ENCODE data around the gene E2F8.

E2F8 gene

GRCh38 chr11:19252394-19253152 lies 11.8 kb upstream of the E2F8 start:
- DNase-seq (ENCODE audit: low read depth in 2 of 2) = no peak

GRCh38 chr11:19251577-19251976 lies 10.8 kb upstream of the E2F8 start:
- no peak for DNase-seq (ENCODE audit: low read depth in 2 of 2)

- no peak for DNase-seq (ENCODE audit: low read depth in 2 of 2)
Observed at GRCh38 chr11:19246816-19247215, 6.1 kb upstream of the E2F8 start.

- no peak for DNase-seq (ENCODE audit: low read depth in 2 of 2)
Observed at GRCh38 chr11:19245351-19245750, 4.6 kb upstream of the E2F8 start.

GRCh38 chr11:19244621-19245020 lies 3.9 kb upstream of the E2F8 start:
- no peak for DNase-seq (ENCODE audit: low read depth in 2 of 2)

GRCh38 chr11:19244084-19244483 lies 3.3 kb upstream of the E2F8 start:
- DNase-seq (ENCODE audit: low read depth in 2 of 2) = no peak

- DNase-seq (ENCODE audit: low read depth in 2 of 2) = no peak
Observed at GRCh38 chr11:19243613-19244012, 2.9 kb upstream of the E2F8 start.

GRCh38 chr11:19243143-19243542 lies 2.4 kb upstream of the E2F8 start:
- DNase-seq (ENCODE audit: low read depth in 2 of 2) = no peak

GRCh38 chr11:19242179-19242932 lies 1.6 kb upstream of the E2F8 start:
- DNase-seq (ENCODE audit: low read depth in 2 of 2) = no peak

GRCh38 chr11:19241260-19242178 lies 774 bp upstream of the E2F8 start:
- DNase-seq (ENCODE audit: low read depth in 2 of 2) = no peak

GRCh38 chr11:19239039-19239438 lies 1.7 kb downstream of the E2F8 start:
- DNase-seq (ENCODE audit: low read depth in 2 of 2) = no peak

GRCh38 chr11:19237813-19238212 lies 2.9 kb downstream of the E2F8 start:
- no peak for DNase-seq (ENCODE audit: low read depth in 2 of 2)

- no peak for DNase-seq (ENCODE audit: low read depth in 2 of 2)
Observed at GRCh38 chr11:19237381-19237780, 3.4 kb downstream of the E2F8 start.

GRCh38 chr11:19234231-19234817 lies 6.4 kb downstream of the E2F8 start:
- no peak for DNase-seq (ENCODE audit: low read depth in 2 of 2)

GRCh38 chr11:19232910-19233503 lies 7.7 kb downstream of the E2F8 start:
- DNase-seq (ENCODE audit: low read depth in 2 of 2) = no peak

- DNase-seq (ENCODE audit: low read depth in 2 of 2) = no peak
Observed at GRCh38 chr11:19229671-19230070, 11.1 kb downstream of the E2F8 start.

- no peak for DNase-seq (ENCODE audit: low read depth in 2 of 2)
Observed at GRCh38 chr11:19228968-19229367, 11.8 kb downstream of the E2F8 start.

- DNase-seq (ENCODE audit: low read depth in 2 of 2) = no peak
Observed at GRCh38 chr11:19226378-19227195, 14.2 kb downstream of the E2F8 start.

- DNase-seq (ENCODE audit: low read depth in 2 of 2) = no peak
Observed at GRCh38 chr11:19225581-19225980, 15.2 kb downstream of the E2F8 start.

- no peak for DNase-seq (ENCODE audit: low read depth in 2 of 2)
Observed at GRCh38 chr11:19225123-19225522, 15.6 kb downstream of the E2F8 start.

Measured in stimulated activated CD4-positive, alpha-beta T cell treated with anti-CD3 and anti-CD28 coated beads, Interleukin-1b, Interleukin-23, amount 100 ng/mL, for 4 hours (primary cell).